ENCODE data around the gene SOS1.

The SOS1 gene

DNA sequence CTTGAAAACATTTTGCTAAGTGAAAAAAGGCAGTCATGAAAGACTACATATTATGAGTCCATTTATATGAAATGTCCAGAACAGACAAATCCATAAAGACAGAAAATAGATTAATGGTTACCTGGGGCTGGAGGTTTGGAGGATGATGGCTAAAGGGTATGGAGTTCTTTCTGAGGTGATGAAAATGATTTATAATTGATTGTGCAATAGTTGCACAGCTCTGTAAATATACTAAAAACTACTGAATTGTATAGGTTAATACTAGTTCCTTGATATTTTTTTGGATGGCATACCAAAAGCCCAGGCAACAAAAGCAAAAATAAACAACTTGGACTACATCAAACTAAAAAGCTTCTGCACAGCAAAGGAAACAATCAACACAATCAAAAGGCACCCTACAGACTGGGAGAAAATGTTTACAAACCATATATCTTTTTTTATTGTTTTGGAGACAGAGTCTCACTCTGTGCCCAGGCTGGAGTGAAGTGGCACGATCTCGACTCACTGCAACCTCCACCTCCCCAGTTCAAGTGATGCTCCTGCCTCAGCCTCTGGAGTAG is 21.5 kb downstream of the SOS1 start:
- H3K4me3 Mint-ChIP-seq, result peak overlapping the region; percentile 69
- no peaks in the 10 kb centered on the region for H3K9me3 Mint-ChIP-seq (ENCODE audit: low read depth)
- no peaks in the 10 kb centered on the region for H3K27me3 Mint-ChIP-seq
- H3K36me3 Mint-ChIP-seq, result peaks cover 17% of the 10 kb centered on the region
- H3K4me1 Mint-ChIP-seq (ENCODE audit: low read depth), result peaks cover 69% of the 10 kb centered on the region
- peak overlapping the region; percentile 92 for H3K27ac Mint-ChIP-seq

DNA sequence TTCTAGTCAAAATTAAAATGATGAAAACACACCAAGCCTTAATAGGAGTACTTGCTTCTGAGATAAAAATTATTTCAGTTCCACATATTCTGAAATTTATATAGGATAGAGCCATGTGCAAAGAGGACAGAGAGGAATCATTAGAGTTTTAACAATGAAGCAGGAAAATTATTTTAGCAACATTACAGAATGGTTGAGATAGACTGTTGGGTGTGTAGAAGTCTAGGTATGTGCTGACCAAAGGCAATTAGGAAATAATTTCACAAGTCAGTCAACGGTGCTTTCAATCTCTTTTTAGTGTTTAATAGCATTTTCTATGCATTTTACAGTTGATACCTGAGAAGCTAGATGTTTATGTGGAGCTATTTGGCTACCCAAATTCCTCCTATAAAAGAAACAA is 25.2 kb downstream of the SOS1 start:
- no peaks in the 10 kb centered on the region for H3K9me3 Mint-ChIP-seq (ENCODE audit: low read depth)
- no peak overlapping the region for H3K4me3 Mint-ChIP-seq
- H3K27me3 Mint-ChIP-seq, result no peaks in the 10 kb centered on the region
- peaks cover 11% of the 10 kb centered on the region for H3K36me3 Mint-ChIP-seq
- peaks cover 70% of the 10 kb centered on the region for H3K4me1 Mint-ChIP-seq (ENCODE audit: low read depth)
- no peak overlapping the region for H3K27ac Mint-ChIP-seq

DNA sequence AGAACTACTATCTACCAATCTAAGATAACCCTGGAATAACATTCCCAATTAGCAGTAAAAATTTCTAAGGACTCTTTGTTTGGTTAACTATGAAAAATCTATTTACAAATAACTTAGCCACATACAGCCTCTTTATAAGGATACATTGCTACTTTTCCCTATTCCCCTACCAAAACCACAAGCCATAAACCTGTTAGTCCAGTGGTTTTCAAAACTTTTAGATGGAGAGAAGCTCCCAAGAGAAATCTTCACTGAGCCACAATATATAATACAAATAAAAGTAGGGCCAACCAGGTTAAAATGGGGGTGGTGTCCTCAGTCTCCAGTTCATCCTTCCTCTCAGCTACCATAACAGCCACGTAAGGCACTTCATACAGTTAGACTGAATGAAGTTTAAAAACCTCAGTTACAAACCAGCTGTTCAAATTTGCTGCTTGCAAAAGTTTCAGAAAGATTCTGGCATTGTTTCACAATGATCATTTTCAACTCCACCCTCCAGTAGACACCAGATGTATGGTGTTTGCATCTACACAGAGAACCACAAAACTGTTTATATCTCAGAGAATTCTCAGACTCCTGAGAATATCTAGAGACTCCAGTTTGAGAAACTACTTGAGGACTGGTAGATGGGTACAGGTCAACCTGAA is 26.0 kb downstream of the SOS1 start:
- no peaks in the 10 kb centered on the region for H3K27me3 Mint-ChIP-seq
- H3K36me3 Mint-ChIP-seq, result peaks cover 8% of the 10 kb centered on the region
- peak overlapping the region; percentile 56 for H3K27ac Mint-ChIP-seq
- H3K9me3 Mint-ChIP-seq (ENCODE audit: low read depth), result no peaks in the 10 kb centered on the region
- H3K4me1 Mint-ChIP-seq (ENCODE audit: low read depth), result peaks cover 62% of the 10 kb centered on the region
- no peak overlapping the region for H3K4me3 Mint-ChIP-seq

GRCh38 chr2:39093218-39093898 is 27.5 kb downstream of the SOS1 start:
- Mint-ChIP-seq H3K4me1 (ENCODE audit: low read depth) (peaks cover 56% of the 10 kb centered on the region), H3K27me3 (no peaks in the 10 kb centered on the region), H3K27ac (peak overlapping the region; percentile 18), H3K36me3 (peaks cover 8% of the 10 kb centered on the region), H3K9me3 (ENCODE audit: low read depth) (no peaks in the 10 kb centered on the region), H3K4me3 (no peak overlapping the region)

- Mint-ChIP-seq H3K27me3 (no peaks in the 10 kb centered on the region), H3K27ac (no peak overlapping the region), H3K4me1 (ENCODE audit: low read depth) (peaks cover 55% of the 10 kb centered on the region), H3K36me3 (peaks cover 11% of the 10 kb centered on the region), H3K4me3 (no peak overlapping the region), H3K9me3 (ENCODE audit: low read depth) (no peaks in the 10 kb centered on the region)
Measured at GRCh38 chr2:39091543-39091942, 29.3 kb downstream of the SOS1 start.

- Mint-ChIP-seq H3K27me3 (no peaks in the 10 kb centered on the region), H3K4me1 (ENCODE audit: low read depth) (peaks cover 53% of the 10 kb centered on the region), H3K36me3 (peaks cover 11% of the 10 kb centered on the region), H3K27ac (no peak overlapping the region), H3K4me3 (no peak overlapping the region), H3K9me3 (ENCODE audit: low read depth) (no peaks in the 10 kb centered on the region)
Measured at GRCh38 chr2:39091063-39091462, 29.8 kb downstream of the SOS1 start.

DNA sequence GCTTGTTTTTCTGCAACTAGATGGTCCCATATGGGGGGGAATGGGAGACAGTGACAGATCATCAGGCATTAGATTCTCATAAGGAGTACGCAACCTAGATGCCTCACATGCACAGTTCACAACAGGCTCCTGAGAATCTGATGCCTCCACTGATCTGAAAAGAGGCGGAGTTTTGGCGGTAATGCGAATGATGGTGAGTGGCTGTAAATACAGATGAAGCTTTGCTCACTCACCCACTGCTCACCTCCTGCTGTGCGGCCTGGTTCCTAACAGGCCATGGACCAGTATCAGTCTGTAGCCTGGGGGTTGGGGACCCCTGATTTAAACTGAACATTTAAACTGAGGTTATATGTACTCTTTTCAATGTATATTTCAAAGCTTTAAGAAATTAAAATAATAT is 40.7 kb downstream of the SOS1 start:
- Mint-ChIP-seq H3K36me3 (peaks cover 5% of the 10 kb centered on the region), H3K27ac (no peak overlapping the region), H3K9me3 (ENCODE audit: low read depth) (no peaks in the 10 kb centered on the region), H3K4me3 (no peak overlapping the region), H3K4me1 (ENCODE audit: low read depth) (peaks cover 45% of the 10 kb centered on the region), H3K27me3 (no peaks in the 10 kb centered on the region)

GRCh38 chr2:39069890-39070465 is 50.9 kb downstream of the SOS1 start:
- no peaks in the 10 kb centered on the region for H3K9me3 Mint-ChIP-seq (ENCODE audit: low read depth)
- H3K4me1 Mint-ChIP-seq (ENCODE audit: low read depth), result peaks cover 39% of the 10 kb centered on the region
- H3K27me3 Mint-ChIP-seq, result no peaks in the 10 kb centered on the region
- no peak overlapping the region for H3K4me3 Mint-ChIP-seq
- peaks cover 6% of the 10 kb centered on the region for H3K36me3 Mint-ChIP-seq
- H3K27ac Mint-ChIP-seq, result peak overlapping the region; percentile 65

DNA sequence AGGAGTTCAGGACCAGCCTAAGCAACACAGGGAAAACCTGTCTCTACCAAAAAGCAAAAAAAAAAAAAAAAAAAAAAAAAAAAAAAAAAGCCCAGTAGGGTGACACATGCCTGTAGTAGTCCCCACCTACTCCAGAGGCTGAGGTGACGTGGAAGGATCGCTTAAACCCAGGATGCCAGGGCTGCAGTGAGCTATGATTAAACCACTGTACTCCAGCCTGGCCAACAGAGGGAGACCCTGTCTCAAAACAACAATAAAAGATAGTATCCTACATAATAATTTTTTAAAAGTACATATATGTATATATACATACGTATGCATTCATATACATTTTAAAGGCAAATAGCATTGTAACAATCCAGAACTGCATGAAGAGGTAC is 51.7 kb downstream of the SOS1 start:
- H3K36me3 Mint-ChIP-seq, result peaks cover 4% of the 10 kb centered on the region
- H3K9me3 Mint-ChIP-seq (ENCODE audit: low read depth), result no peaks in the 10 kb centered on the region
- no peaks in the 10 kb centered on the region for H3K27me3 Mint-ChIP-seq
- H3K4me1 Mint-ChIP-seq (ENCODE audit: low read depth), result peaks cover 36% of the 10 kb centered on the region
- H3K27ac Mint-ChIP-seq, result no peak overlapping the region
- no peak overlapping the region for H3K4me3 Mint-ChIP-seq

- Mint-ChIP-seq H3K4me1 (ENCODE audit: low read depth) (peaks cover 36% of the 10 kb centered on the region), H3K9me3 (ENCODE audit: low read depth) (no peaks in the 10 kb centered on the region), H3K27ac (peak overlapping the region; percentile 35)
Measured at GRCh38 chr2:39068299-39069135, 52.3 kb downstream of the SOS1 start.

DNA sequence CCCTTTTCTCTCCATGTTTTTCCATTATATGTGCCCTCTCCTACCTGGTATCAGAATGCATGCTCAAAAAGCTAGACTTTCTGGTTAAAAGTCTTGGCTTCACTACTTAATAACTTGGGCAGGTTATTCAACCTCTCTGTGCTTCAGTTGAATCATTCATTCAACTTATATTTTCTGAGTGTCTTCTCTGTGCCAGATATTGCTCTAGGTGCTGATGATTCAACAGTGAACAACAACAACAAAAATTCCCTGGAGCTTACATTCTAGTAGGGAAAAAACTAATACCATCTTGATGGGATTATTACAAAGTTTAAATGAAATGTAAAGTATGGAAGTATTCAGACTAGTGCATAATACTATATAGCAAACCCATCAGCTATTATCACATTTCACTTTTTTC is 55.2 kb downstream of the SOS1 start:
- Mint-ChIP-seq H3K4me3 (no peak overlapping the region), H3K4me1 (ENCODE audit: low read depth) (peaks cover 22% of the 10 kb centered on the region), H3K27ac (peak overlapping the region; percentile 64), H3K27me3 (no peaks in the 10 kb centered on the region), H3K9me3 (ENCODE audit: low read depth) (no peaks in the 10 kb centered on the region), H3K36me3 (peaks cover 4% of the 10 kb centered on the region)

More at GRCh38 chr2:39068299-39069135, 52.3 kb downstream of the SOS1 start:
- no peaks in the 10 kb centered on the region for H3K27me3 Mint-ChIP-seq
- H3K4me3 Mint-ChIP-seq, result no peak overlapping the region
- peaks cover 4% of the 10 kb centered on the region for H3K36me3 Mint-ChIP-seq

GRCh38 chr2:39062320-39062719 is 58.5 kb downstream of the SOS1 start:
- peaks cover 4% of the 10 kb centered on the region for H3K36me3 Mint-ChIP-seq
- no peaks in the 10 kb centered on the region for H3K9me3 Mint-ChIP-seq (ENCODE audit: low read depth)
- no peak overlapping the region for H3K27ac Mint-ChIP-seq
- H3K27me3 Mint-ChIP-seq, result no peaks in the 10 kb centered on the region
- peaks cover 8% of the 10 kb centered on the region for H3K4me1 Mint-ChIP-seq (ENCODE audit: low read depth)
- no peak overlapping the region for H3K4me3 Mint-ChIP-seq

DNA sequence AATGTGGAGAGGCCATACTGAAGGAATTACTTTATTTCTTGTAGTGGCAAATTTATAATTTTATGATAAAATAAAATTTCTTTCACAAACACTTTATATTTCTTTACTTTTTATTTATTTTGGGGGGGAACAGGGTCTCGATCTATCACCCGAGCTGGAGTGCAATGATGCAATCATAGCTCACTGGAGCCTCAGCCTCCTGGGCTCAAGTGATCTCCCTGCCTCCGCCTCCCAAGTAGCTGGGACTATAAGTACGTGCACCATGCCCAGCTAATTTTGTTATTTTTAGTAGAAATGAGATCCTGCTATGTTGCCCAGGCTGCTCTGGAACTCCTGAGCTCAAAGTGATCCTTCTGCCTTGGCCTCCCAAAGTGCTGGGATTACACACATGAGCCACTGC is 59.6 kb downstream of the SOS1 start:
- H3K27ac Mint-ChIP-seq, result peak overlapping the region; percentile 46
- no peaks in the 10 kb centered on the region for H3K9me3 Mint-ChIP-seq (ENCODE audit: low read depth)
- no peaks in the 10 kb centered on the region for H3K27me3 Mint-ChIP-seq
- H3K4me3 Mint-ChIP-seq, result no peak overlapping the region
- no peaks in the 10 kb centered on the region for H3K36me3 Mint-ChIP-seq
- H3K4me1 Mint-ChIP-seq (ENCODE audit: low read depth), result peaks cover 8% of the 10 kb centered on the region

- no peak overlapping the region for H3K27ac Mint-ChIP-seq
- H3K4me1 Mint-ChIP-seq (ENCODE audit: low read depth), result peaks cover 4% of the 10 kb centered on the region
- H3K36me3 Mint-ChIP-seq, result peaks cover 2% of the 10 kb centered on the region
- H3K9me3 Mint-ChIP-seq (ENCODE audit: low read depth), result no peaks in the 10 kb centered on the region
- no peaks in the 10 kb centered on the region for H3K27me3 Mint-ChIP-seq
- H3K4me3 Mint-ChIP-seq, result no peak overlapping the region
Measured at GRCh38 chr2:39059366-39059952, 61.4 kb downstream of the SOS1 start.
